ENCODE measurements around the gene HOXB3.

HOXB3 gene

DNA sequence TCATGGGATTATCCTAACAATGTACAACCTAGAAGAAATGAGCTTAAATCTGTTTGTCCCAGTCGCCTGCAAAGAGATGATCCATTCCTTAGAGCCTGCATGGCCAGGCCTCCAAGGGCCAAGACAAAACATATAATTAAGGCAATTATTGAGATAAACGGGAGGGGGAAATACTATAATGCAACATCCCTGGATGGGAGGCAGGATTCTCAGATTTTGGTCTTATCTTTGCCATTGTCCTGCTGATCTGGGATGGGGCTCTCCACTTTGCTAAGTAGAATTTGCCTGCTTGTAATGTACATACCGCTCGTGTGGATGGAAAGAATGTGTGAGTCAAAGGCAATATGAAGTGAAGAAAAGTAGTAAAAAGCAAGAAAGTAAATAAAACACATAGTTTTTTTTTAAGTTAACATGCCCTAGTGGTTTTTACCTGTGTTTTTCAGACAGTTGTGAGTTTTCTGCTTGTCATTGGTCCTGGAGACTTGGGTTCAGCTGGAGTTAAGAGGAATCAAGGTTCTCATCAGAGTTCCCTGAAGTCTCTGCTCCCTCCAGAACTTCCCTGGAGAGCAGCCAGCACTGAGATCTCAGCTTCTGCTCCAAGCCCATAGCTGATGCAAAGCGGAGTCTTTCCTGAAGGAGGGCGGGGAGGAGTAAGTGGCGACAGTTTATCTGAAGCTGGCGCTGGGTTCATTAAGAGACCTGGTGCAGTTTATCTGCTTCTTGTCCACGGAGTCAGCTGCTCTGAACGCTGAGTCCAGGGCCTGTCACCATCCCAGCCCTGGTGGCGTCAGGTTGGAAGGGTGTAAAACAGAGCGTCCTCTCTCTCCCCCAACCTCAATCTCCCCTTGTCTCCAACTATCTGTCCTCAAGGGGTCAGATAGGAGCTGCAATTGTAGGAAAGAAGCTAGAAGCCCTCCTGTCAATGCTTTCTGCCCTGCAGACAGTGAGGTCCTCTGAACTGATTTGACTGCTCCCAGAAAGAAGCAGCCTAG lies 89.3 kb downstream of the HOXB3 start:
- DNase-seq (ENCODE audit: low spot score), result no peak

DNA sequence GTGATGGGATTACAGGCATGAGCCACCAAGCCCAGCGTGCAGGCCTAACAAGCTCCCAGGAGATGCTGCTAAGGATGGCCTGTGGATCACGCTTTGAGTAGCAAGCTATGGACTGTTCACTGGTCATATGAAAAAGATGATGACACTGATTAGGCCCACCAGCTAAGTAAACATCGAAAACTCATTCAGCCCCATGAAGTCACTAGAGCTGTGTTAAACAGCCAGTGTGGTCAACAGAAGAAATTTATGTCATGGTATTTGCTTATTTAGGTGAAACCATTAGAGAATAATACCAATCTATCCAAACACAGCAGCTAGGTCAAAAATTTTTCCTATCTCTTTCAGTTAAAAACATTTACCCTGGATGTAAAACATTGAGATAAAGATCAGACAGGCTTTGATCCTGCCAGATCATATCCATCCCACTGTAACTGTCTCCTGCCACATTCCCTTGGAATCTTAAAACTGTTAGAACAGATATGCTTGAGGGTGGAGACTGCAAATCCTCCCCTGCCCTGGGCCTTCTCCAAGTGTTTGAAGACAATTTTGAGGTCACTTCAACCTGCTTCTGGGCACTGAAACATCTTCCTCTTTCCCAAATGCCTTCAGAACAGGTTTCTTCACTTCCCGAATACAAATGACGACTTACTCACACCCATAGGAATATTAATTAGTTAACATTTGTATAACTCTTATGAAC lies 90.2 kb downstream of the HOXB3 start:
- no peak for DNase-seq (ENCODE audit: low spot score)

DNA sequence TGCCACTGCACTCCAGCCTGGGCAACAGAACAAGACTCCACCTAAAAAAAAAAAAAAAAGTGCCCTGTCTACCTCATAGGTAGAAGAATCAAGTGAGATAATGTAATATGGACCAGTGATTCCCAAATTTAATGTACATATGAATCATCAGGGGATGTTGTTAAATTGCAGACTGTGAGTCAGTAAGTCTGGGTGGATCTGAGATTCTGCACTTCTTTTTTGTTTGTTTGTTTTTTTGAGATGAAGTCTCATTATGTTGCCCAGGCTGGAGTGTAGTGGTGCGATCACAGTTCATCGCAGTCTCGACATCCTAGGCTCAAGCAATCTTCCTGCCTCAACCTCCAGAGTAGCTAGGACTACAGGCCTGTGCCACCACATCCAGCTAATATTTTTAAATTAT lies 90.8 kb downstream of the HOXB3 start:
- no peak for DNase-seq (ENCODE audit: low spot score)
